ENCODE results near the gene FBXO22.

The FBXO22 gene

GRCh38 chr15:75989875-75990274, 86.2 kb downstream of the FBXO22 start:
- TF ChIP-seq CTCF (IDR thresholded peaks at IDR 0.05; ENCODE audit: low read depth, low read length, missing control alignments): no peak
- H3K4me3 ChIP-seq (ENCODE audit: low read depth, low read length): no peak overlapping the region
- DNase-seq (ENCODE audit: low read depth): no peak

Measured in GM12864 (cell line).